Caco-2 (cell line): ENCODE data around the gene DYNC2I2. TPM values are rescaled to one million over a fixed set of nuclear protein-coding genes. Genes with fewer than 3 reads are reported as not detected.

ENCODE experiments used
- Bru-seq: library from RNA; stranded (reverse); fragments of 400-500 nt; gene quantifications from one replicate; lab custom pipeline; 2021; lab: Mats Ljungman, UMichigan
- BruChase-seq, 2 experiments: library from RNA; stranded (reverse); fragments of 400-500 nt; gene quantifications; one replicate each; lab custom pipeline; 2021; lab: Mats Ljungman, UMichigan
- BruUV-seq: library from RNA; stranded (reverse); fragments of 400-500 nt; replicated peaks from 2 replicates; lab custom pipeline; 2021; lab: Mats Ljungman, UMichigan
- CTCF ChIA-PET: fragments of 300-600 bp; sonication (Branson Sonifier 250); formaldehyde crosslinking; loops from one replicate; lab custom pipeline; 2022; ENCODE audit warnings: antibody characterized with exemption; lab: Charles Lee
- POLR2A ChIA-PET: fragments of 300-600 bp; sonication (Branson Sonifier 250); formaldehyde crosslinking; loops from one replicate; lab custom pipeline; 2022; ENCODE audit warnings: antibody characterized with exemption; lab: Charles Lee
- DNase-seq, 2 experiments: peaks; one replicate each; pipeline versions ENCODE4 v3.0.0 to v3.0.0-alpha.2; 2020 to 2022
- H3K27me3 ChIP-seq: replicated peaks from 2 replicates; pipeline ENCODE4 v1.6.0; 2011; ENCODE audit warnings: low read length; ENCODE audit not compliant: control insufficient read depth, insufficient read depth
- H3K36me3 ChIP-seq: 2 replicates; pipeline ENCODE4 v1.5.1; 2011; ENCODE audit warnings: low read length; ENCODE audit not compliant: control insufficient read depth, insufficient read depth
- H3K4me1 ChIP-seq: fragments of 250-450 bp; sonication (Bioruptor Pico); 2 replicates; pipeline ENCODE4 v1.5.1; 2020; ENCODE audit warnings: mild to moderate bottlenecking
- H3K4me3 ChIP-seq: 2 replicates; pipeline ENCODE4 v1.5.1; 2011; ENCODE audit warnings: low read depth, mild to moderate bottlenecking, control low read depth, low read length
- H3K9me3 ChIP-seq: fragments of 250-450 bp; sonication (Bioruptor Pico); 2 replicates; pipeline ENCODE4 v1.5.1; 2020; ENCODE audit warnings: mild to moderate bottlenecking, moderate library complexity
- H3K27ac Mint-ChIP-seq: one replicate; pipeline ENCODE4 v1.8.0; 2022; ENCODE audit warnings: mixed read lengths; ENCODE audit not compliant: unreplicated experiment
- H3K27me3 Mint-ChIP-seq: one replicate; pipeline ENCODE4 v1.8.0; 2022; ENCODE audit warnings: mixed read lengths; ENCODE audit not compliant: insufficient read depth, unreplicated experiment
- H3K36me3 Mint-ChIP-seq: one replicate; pipeline ENCODE4 v1.8.0; 2022; ENCODE audit warnings: mild to moderate bottlenecking, mixed read lengths; ENCODE audit not compliant: insufficient read depth, unreplicated experiment
- H3K4me1 Mint-ChIP-seq: one replicate; pipeline ENCODE4 v1.8.0; 2022; ENCODE audit warnings: low read depth, mixed read lengths; ENCODE audit not compliant: unreplicated experiment
- H3K4me3 Mint-ChIP-seq: one replicate; pipeline ENCODE4 v1.8.0; 2022; ENCODE audit warnings: mild to moderate bottlenecking, moderate library complexity, mixed read lengths; ENCODE audit not compliant: unreplicated experiment
- H3K9me3 Mint-ChIP-seq: one replicate; pipeline ENCODE4 v1.8.0; 2022; ENCODE audit warnings: mixed read lengths; ENCODE audit not compliant: unreplicated experiment
- intact Hi-C: fragments of 100-400 bp; cut with micrococcal nuclease; formaldehyde crosslinking; loops from one replicate; pipeline ENCODE4 v1.10.0; 2022; ENCODE audit not compliant: unreplicated experiment
- long read RNA-seq: library from polyadenylated mRNA; stranded (forward); transcript quantifications from one replicate; pipeline ENCODE4 v2.0.0, GENCODE V29; 2022
- total RNA-seq: library from RNA; stranded (reverse); gene quantifications from 2 replicates; pipeline ENCODE4 v1.2.3, GENCODE V29; 2022
- TF ChIP-seq, protein P1 (sequence below), 2 experiments: fragments of 200-600 bp in 1 of 2; IDR thresholded peaks; 1 replicate in 1 of 2; 2 replicates in 1 of 2; pipeline versions ENCODE4 v1.5.1 to v1.8.0; 2011 to 2022; ENCODE audit warnings: antibody characterized with exemption in 1 of 2, control low read depth in 1 of 2, inconsistent platforms in 1 of 2, low read depth in 1 of 2, low read length in 1 of 2, mild to moderate bottlenecking in 1 of 2, moderate library complexity in 1 of 2; ENCODE audit not compliant: insufficient read depth in 1 of 2, severe bottlenecking in 1 of 2, unreplicated experiment in 1 of 2

Gene DYNC2I2
- total RNA-seq (80.2 and 80.8 TPM in 2 replicates), Bru-seq, nascent RNA (percentile 63 among the genes with signal in this experiment), BruChase-seq, experiment 1, labeled RNA remaining after a 2-hour chase (percentile 63 among the genes with signal in this experiment), BruChase-seq, experiment 2, labeled RNA remaining after a 6-hour chase (percentile 67 among the genes with signal in this experiment)
- long read RNA-seq, transcript WDR34-201 (9 exons, 1,755 nt) = major isoform, 310 of 396 reads
- long read RNA-seq, partial matches to known transcripts = 15 of 396 reads
- long read RNA-seq, other reads (novel, unspliced or antisense) = 71 of 396 reads

GRCh38 chr9:128656416-128657343 is at the start of gene DYNC2I2:
Gene DYNC2I2, minus strand, starts transcription at chr9:128656847. Its CDS starts 121 bp downstream, at chr9:128656726.
- POLR2A ChIA-PET = interaction anchor here (0.6 kb wide), 1 partner anchor 33 kb away, joined by 4 read pairs; no protein-coding TSS in a partner anchor
- Mint-ChIP-seq H3K4me3 (peak within 1 kb of the TSS; percentile 78), H3K4me1 (no peaks in the 10 kb centered on the region), H3K27me3 (no peaks in the 10 kb centered on the region), H3K36me3 (peaks cover 15% of the 10 kb centered on the region), H3K27ac (peak within 1 kb of the TSS; percentile 100), H3K9me3 (no peaks in the 10 kb centered on the region)
- peak; percentile 96 to 97 for DNase-seq
- CTCF ChIA-PET = no interaction called here
- TF ChIP-seq, protein P1, sequence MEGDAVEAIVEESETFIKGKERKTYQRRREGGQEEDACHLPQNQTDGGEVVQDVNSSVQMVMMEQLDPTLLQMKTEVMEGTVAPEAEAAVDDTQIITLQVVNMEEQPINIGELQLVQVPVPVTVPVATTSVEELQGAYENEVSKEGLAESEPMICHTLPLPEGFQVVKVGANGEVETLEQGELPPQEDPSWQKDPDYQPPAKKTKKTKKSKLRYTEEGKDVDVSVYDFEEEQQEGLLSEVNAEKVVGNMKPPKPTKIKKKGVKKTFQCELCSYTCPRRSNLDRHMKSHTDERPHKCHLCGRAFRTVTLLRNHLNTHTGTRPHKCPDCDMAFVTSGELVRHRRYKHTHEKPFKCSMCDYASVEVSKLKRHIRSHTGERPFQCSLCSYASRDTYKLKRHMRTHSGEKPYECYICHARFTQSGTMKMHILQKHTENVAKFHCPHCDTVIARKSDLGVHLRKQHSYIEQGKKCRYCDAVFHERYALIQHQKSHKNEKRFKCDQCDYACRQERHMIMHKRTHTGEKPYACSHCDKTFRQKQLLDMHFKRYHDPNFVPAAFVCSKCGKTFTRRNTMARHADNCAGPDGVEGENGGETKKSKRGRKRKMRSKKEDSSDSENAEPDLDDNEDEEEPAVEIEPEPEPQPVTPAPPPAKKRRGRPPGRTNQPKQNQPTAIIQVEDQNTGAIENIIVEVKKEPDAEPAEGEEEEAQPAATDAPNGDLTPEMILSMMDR (IDR thresholded peaks at IDR 0.05; ENCODE audit: insufficient read depth in 1 of 2, low read depth in 1 of 2, low read length in 1 of 2, severe bottlenecking in 1 of 2, unreplicated experiment in 1 of 2) = no peak
- peak within 1 kb of the TSS; percentile 52 for H3K4me3 ChIP-seq
- H3K9me3 ChIP-seq = no peaks in the 10 kb centered on the region; the same call in 1 of the 2 replicates
- H3K4me1 ChIP-seq = no peaks in the 10 kb centered on the region
- no peaks in the 10 kb centered on the region for H3K36me3 ChIP-seq
- no peaks in the 10 kb centered on the region for H3K27me3 ChIP-seq
- BruUV-seq = no TSS peak
- intact Hi-C loops = loop anchor here (1.0 to 2.0 kb wide), 2 partner anchors 22 to 28 kb away; no protein-coding TSS in a partner anchor

DNA sequence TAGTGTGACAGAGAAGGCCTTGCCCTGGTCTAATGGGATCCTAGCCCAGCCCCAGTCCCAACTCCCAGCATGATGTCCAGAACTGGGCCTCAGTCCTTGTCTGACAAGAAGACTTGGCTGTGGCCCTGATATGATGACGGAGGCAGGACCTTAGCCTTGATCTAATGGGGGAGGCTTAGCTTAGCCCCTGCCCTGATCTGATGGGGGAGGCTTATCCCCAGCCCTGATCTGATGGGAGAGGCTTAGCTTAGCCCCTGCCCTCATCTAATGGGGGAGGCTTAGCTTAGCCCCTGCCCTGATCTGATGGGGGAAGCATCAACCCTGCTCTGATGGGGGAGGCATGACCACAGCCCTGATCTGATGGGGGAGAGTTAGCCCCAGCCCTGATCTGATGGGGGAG is 49.4 kb upstream of the DYNC2I2 start:
- Mint-ChIP-seq H3K27me3 (no peaks in the 10 kb centered on the region), H3K4me3 (no peak overlapping the region), H3K4me1 (no peaks in the 10 kb centered on the region), H3K9me3 (no peaks in the 10 kb centered on the region), H3K36me3 (peaks cover 21% of the 10 kb centered on the region), H3K27ac (no peak overlapping the region)
- H3K36me3 ChIP-seq = no peaks in the 10 kb centered on the region
- TF ChIP-seq, protein P1 (IDR thresholded peaks at IDR 0.05; ENCODE audit: insufficient read depth in 1 of 2, low read depth in 1 of 2, low read length in 1 of 2, severe bottlenecking in 1 of 2, unreplicated experiment in 1 of 2) = no peak
- intact Hi-C loops = no loop called here
- no TSS peak for BruUV-seq
- H3K4me1 ChIP-seq = no peaks in the 10 kb centered on the region
- no peaks in the 10 kb centered on the region for H3K27me3 ChIP-seq
- ChIA-PET POLR2A (interaction anchor here (0.5 to 0.6 kb wide), 2 partner anchors 13 to 23 kb away, joined by 3 to 5 read pairs; no protein-coding TSS in a partner anchor), CTCF (interaction anchor here (0.5 kb wide), 1 partner anchor 327 kb away, joined by 7 read pairs; no protein-coding TSS in a partner anchor)
- no peaks in the 10 kb centered on the region for H3K9me3 ChIP-seq
- H3K4me3 ChIP-seq = no peak overlapping the region
- DNase-seq = peak in 1 of 2 experiments; percentile 39
